GM21737 (cell line): ENCODE measurements around the gene MRPL53.
A peak's percentile ranks its signal among the peaks of the same experiment; 100 is the strongest.
"Not testable (repeated sequence)": the region's sequence is repeated elsewhere in the genome, so short reads cannot be mapped to it uniquely, and the experiment has no call there.

Experiments used
- ATAC-seq: cut with Tn5 transposase; IDR thresholded peaks from one replicate; pipeline ENCODE4 v1.9.1; 2021; ENCODE audit warnings: mild to moderate bottlenecking, moderate library complexity; ENCODE audit not compliant: unreplicated experiment

The MRPL53 gene

DNA sequence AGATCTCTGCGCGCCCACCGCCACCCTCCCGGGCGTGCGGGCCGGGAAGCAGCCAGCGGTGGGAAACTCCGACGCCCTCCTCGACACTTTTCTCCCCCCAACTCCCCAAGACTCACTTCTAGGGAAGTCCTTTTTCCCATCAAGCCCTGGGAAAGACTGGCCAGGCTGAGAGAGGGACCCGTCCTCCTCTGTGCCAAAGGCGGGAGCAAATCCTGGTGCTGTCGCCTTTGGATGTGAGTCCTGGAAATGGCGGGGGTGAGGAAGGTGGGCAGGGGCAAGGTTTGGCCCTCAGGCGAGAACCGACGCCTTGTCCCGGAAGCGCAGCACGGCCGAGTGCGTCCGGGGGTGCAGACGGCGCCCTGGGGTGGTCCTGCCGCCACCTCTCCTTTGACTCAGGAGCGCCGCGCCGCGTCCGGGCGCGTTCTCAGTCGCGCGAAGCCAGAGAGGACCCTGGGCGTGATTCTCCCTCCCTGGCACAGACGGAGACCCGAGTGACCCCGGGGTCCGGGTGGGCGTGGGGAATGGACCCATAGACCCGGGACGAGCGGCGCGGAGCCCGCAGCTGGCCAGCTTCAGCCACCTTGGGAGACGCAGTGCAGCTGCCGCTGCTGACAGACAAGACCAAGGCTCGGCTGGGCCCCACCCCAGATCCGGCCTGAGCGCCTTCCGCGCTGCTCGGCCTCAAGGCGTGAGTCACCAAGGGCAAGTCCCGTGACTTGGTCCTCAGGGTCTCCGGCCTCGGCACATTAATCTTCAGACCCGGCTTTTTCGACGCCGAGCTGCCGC is 30.4 kb upstream of the MRPL53 start:
- peak; percentile 39 for ATAC-seq

DNA sequence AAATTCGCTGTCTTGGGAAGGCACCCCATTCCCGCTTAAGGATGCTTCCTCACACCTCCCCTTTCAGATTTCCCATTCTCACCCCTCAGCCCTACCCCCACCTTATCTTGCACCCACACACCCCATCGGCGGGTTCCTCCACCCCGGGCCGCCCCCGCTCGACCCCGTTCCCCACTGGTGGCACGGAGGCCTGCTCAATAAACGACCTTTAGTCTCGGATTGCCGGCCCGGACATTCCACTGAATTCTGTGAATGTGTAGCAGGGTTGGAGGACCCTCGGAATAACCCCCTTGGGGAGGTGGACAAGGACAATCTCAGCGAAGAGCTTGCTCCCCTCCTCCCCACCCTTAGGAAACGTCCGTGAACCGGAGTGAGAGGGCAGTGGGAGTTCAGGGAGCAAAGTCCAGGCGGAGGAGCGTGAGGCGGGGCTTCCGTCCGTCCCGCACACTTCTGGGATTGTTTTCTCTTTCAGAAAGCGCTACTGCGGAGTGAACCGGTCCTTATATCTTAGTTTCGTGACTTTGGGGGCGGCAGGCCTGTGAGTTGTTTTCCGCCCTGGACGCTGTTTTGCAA is 29.8 kb upstream of the MRPL53 start:
- no peak for ATAC-seq

DNA sequence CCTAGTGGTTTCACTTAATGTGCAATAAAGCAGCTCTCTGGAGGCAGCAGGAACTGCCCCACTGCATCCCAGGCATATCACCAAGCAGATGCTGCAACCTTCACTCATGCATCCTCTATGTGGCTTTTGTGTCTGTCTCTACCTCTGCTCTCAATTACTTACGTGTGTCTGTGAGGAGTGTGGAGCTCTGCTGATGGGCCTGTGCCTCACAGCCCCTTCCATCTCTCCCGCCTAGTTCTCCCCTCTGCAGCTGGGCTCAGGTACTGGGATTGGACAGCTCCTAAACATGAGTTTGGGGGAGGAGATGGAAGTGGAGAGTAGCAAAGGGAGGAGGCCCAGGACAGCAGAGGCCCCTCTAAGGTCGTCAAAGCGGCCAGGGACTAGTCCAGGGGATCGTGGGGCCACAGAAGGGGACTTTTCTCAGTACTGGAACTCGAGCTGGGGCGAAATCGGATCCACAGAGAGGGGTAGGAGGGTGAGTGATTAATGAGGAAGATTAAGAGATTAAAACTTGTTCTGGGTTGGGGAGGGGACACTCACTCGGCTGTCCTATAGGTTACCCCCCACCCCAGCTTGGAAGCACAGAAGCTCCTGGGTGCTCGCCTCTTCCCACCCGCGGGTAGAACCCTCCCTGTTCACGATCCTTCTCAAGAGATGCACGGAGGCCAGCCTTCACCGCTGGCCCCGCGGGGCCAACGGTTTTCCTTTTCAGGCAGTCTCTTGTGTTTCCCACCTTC is 29.0 kb upstream of the MRPL53 start:
- ATAC-seq, result no peak

DNA sequence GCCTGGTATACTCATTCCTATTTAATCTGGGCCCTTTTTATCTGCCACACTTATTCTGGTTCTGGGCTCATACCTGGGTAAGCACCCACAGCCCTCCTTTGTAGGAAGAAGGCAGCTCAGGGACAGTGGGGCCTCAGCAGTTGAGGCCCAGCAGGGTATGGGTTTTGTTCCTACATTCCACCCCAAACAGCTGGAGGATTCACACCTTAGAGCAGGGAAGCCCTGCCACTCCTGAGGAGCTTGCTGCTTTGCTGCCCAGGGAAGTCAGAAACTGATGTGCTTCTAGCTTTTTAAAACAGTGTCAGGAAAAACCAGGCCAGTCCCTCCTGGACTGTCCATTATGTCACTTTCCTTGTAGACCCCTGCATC is 28.1 kb upstream of the MRPL53 start:
- no peak for ATAC-seq

DNA sequence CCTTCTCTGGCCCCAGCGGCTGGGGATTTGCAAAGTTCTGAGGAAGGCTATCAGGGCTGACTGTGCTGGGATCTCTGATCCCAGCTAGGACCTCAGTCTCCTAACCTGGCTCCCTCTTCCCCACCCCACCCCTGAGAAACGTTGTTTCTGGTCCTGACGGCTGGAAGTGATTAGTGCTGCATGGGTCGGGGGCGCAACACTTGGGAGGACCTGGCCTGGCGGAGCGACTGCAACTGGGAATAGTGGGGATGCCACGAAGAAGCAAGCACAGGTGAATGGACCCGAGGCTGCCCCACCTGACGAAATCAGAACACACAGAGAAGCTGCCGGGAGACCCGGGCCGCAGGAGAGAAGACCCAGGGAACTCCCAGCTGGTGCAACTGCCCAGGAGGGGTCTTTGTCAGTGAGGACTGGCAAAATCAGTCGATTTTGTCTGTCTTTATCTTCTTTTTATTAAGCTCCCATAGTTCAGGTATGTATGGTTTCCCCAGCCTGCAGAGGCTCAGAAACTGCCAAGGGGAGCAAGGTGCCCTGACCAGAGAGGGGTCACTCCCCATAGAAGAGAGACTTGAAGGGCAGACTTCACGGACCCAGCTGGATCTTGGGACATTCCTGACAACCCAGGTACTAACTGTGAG is 27.6 kb upstream of the MRPL53 start:
- ATAC-seq, result no peak

DNA sequence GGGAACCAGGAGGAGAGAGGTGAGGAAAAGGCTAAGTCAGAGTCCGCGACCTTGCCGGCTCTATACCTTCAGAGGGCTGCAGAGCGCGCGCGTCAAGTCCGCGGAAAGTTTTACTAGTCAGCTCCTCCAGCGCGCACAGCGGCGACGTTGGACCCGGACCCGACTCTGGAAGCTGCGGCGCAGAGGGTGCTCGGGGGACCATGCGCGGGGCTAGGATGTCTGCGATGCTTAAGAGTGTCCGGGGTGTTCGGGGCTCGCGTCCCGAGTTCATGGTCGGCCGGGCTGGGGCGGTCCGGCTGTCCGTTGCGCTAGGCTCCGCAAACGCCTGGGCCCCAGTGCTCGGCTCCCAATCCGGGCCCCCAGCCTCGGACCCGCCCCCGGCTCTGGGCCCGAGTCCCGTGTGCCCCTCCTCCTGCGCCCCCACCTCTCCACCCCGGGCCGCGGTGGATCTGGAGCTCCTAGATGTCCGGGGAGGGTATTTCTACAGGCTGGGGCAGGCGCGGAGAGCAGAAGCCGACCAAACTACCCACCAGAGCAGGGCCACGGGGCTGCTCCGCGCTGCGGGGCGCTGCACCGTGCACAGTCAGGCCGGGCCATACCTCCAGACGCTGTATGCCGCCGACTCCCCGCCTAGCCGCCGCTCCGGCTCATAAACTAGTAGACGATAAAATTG is 26.9 kb upstream of the MRPL53 start, which contains the start of gene LBX2:
LBX2 (minus strand) TSS at position 337 of the 673 bp plus-strand sequence; CDS start at position 271, 66 bp downstream.
- ATAC-seq, result no peak

DNA sequence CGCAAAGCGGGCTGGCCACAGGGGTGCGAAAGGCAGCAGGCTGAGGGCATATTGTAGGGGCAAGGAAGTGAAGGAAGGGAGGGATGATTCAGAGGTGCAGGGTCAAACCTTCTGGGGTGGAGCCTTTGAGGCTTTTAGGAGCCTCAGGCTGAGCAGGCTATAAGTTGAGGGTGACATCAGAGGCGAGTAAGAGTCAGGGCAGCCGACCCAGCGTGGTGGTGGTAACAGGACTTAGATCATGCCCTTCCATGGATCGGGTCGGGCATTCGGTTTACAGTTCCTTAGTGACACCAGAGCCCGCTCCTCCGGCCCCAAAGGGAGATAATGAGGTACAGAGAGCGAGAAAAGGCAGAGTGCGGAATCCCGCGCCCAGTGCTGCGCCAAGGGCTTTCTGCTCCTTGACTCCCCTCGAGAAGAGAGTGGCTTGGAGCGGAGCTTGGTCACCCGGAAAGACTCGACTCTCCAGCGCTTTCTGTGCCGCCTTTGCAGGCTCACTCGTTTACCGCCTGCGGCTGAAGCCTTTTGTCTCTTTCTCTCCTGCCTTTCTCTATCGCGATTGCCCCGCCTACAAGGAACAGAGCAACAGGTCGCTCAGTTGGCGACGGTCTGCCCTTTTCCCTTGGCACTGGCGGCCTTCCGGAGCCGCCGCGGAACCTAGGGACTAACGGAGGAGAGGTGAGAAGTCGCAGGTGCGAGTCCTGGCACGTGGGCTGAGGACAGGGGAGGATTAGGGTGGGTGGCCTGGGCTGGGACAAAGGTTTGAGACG is 26.2 kb upstream of the MRPL53 start:
- no peak for ATAC-seq

DNA sequence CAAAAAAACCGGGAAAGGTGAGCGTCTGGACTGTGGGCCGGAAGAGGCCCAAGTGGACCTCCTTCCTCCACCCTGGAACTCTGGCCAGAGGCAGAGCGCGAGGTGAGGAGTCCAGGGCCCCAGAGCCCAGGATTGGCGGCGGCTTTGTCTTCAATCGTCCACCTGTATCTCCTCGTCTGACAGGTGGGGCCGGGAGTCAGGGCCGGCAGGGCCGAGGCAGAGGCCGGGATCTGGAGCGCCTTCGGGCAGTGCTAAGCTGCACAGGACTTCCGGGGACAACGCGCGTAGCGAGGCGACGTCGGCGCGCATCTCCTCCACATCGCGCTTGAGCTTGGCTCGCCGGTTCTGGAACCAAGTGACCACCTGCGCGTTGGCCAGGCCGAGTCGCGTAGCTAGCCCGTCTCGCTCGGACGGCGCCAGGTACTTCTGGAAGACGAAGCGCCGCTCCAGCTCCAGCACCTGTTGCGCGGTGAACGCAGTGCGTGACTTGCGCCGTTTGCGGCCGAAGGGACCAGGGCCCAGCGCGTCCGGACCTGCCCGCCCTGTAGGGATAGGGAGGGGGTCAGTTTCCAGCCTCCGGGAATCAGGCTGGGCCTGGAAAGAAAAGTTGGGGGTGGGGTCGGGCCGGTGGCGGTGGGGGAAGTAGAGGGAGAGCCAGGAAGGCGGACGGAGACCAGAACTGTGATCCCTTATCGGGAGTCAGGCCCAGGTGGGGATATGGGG is 25.5 kb upstream of the MRPL53 start:
- ATAC-seq, result no peak

DNA sequence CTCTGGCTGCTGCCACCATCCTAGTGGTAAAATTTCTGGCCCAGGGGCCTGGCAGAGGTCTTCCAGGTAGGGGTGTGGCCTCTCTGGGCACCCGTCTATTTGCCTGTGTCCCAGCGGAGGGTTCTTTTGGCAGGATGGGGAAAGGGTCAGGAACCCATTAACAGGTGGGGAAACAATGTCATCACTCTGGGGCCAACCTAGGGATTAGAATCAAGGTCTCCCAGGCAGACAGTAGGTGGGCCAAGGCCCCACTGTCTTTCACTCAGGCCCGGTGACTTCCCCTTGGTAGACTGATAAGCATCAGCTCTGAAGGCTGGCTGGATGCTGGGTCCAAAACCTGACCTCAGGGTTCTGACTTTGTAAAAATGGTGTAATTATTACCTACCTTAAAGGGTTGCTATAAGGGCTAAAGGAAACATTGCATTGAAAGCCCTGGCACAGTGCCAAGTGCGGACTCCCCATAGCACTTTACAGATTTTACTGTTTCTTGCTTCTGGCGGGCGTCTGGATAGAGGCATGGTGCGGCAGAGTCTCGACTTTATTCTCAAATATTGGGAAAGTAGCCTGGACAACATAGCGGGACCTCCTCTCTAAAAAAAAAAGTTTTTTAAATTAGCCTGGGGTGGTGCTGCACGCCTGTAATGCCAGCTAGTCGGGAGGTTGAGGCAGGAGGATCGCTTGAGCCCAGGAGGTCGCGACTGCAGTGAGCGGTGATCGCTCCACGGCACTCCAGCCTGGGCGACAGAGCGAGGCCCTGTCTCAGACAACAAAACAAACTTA is 24.7 kb upstream of the MRPL53 start:
- no peak for ATAC-seq

DNA sequence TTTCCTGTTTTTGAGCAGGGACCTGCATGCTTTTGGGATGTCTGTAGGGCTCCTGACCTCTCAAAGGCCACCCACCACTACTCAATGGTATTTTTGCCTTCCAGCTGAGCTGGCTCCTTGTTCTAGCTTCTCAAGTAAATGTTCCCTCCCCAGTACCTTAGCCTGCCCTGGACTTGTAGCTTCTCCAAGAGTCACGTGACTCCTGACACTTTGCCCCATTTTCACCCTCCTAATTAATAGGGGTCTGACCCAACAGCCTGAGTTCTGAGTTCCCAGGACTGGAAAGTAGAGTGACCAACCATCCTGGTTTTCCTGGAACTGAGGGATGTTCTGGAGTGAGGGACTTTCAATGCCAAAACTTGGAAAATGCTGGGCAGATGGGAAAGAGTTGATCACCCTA is 23.0 kb upstream of the MRPL53 start:
- ATAC-seq, result no peak

DNA sequence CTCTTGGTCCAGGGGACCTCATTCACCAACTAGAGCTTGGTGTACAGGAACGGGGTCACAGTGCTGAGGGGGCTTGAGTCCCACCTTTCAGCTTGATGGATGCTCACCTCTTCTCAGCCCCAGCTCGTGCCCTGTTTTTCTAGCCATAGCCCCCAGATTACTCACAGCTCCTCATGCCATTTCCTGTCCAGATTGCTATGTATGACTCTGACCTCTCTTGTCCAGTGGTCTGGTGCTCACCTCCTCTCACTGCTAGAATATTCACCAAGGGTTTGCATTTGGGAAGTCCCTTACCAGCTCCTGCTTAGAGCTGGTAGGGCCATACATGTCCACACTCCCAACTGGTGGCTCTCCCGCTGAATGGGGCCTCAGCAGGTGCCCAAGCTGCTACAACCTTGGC is 21.1 kb upstream of the MRPL53 start:
- no peak for ATAC-seq

DNA sequence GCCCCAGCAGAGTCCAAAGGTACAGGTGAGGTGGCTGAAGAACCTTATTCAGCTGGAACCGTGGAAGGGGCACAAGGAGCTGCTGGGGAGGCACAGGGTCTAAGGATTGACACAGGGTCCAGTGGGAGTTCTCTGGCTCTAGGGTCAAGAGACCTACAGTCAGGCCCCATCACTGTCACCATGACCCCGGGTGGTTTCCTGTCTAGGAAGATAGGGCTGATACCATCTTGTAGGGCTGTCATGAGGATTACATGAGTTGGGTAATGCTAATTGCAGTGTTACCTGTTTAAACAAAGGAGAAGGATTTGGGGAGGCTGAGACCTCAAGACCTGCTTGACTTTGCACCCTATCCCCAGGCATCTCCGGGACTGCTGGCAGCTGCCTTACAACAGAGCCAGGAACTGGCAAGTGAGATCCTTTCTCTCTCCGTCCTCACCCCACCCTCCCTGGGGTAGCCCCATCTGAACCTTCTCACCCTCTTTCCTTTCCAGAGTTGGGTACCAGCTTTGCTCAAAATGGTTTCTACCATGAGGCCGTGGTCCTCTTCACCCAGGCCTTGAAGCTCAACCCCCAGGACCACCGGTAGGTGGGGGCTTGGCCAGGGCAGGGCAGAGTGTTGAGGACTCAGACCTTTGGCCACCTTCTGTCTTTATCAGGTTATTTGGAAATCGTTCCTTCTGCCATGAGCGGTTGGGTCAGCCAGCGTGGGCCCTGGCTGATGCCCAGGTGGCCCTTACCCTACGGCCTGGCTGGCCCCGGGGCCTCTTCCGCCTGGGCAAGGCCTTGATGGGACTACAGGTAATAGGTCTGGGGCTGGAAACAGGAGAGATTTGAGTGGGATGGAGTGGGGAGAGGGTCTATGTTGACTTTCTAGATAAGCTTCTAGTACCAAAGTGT is 19.4 kb upstream of the MRPL53 start:
- ATAC-seq, result no peak

DNA sequence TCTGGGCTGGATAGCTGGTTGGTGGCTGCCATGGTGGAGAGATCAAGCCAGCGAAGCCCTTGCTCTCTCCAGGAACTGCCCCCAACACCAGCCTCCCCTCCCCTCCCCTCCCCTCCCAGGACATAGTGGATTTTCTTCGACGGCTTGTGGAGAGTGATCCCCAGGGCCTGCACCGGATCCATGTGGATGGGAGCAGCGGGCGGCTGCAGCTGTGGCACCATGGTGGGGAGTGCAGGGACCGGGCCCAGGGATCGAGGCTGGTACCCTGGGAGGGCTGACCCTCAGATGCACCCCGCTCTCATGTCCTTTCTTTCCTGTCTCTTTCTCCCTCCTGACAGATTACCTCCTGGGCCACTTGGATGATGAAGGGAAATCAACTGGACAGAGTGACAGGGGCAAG is 17.4 kb upstream of the MRPL53 start:
- no peak for ATAC-seq

DNA sequence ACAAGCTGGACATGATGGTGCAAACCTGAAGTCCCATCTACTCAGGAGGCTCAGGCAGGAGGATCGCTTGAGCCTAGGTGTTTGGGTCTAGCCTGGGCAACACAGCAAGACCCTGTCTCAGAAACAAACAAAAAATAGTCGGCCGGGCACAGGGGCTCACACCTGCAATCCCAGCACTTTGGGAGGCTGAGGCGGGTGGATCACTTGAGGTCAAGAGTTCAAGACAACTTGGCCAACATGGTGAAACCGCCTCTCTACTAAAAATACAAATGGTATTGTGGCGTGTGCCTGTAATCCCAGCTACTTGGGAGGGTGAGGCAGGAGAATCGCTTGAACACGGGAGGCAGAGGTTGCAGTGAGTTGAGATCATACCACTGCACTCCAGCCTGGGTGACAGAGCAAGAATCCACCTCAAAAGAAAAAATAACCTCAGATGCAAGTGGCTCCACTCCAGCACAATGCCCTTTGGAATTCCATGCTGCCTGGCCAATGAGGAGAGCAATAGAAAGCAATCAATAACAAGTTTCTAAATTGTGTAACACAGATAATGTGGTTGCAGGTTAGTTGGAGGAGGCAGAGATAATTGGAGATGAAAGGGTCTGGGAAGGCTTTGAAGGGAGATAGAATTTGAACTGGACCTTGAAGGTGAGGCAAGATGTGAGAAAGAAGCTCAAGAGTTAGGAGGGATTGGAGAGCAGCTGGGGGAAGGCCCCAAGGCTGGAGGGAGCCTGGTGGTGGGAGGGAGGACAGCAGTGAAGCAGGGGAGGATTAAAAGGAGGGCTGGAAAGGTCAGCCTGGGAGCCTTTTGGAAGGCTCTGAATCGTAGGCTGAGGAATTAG is 16.4 kb upstream of the MRPL53 start:
- ATAC-seq, result no peak

DNA sequence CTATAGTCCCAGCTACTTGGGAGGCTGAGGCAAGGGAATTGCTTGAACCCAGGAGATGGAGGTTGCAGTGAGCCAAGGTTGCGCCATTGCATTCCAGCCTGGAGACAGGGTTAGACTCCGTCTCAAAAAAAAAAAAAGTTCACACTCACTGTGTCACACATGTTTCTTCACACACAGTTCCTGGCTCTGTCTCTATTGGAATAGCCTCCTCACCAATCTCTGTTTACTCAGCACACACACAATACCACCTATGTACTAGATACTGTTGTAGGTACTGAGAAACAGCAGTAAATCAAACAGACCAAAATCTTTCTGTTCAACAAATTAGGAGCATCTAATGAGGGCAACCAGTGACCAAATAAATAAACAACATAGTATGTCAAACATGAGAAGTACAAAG is 13.7 kb upstream of the MRPL53 start:
- ATAC-seq, result no peak

DNA sequence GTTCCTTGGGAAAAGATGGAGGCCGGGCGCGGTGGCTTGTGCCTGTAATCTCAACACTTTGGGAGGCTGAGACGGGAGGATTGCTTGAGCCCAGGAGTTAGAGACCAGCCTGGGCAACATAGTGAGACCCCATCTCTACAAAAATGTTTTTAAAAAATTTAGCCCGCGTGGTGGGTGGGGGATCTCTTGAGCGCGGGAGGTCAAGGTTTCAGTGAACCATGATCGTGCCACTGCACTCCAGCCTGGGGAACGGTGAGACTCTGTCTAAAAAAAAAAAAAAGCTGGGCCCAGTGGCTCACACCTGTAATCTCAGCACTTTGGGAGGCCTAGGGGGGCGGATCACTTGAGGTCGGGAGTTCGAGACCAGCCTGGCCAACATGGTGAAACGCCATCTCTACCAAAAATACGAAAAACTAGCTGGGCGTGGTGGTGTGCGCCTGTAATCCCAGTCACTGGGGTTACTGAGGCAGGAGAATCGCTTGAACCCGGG is 11.2 kb upstream of the MRPL53 start:
- ATAC-seq, result not testable (repeated sequence)
